HepG2 (cell line): ENCODE measurements around the gene OSBPL9. TPM values are rescaled to one million over a fixed set of nuclear protein-coding genes. Genes with fewer than 3 reads are reported as not detected.

ENCODE experiments used
- DRAP1 ChIP-seq: IDR thresholded peaks from 2 replicates; pipeline ENCODE4 v1.6.1; 2016; ENCODE audit warnings: missing genetic modification reagents, missing compliant biosample characterization
- IKZF4 ChIP-seq: sonication (generic); formaldehyde crosslinking; IDR thresholded peaks from 2 replicates; pipeline ENCODE4 v1.5.1; 2020; ENCODE audit warnings: borderline replicate concordance, mild to moderate bottlenecking, low read depth, missing genetic modification reagents; ENCODE audit errors: not compliant biosample characterization
- KMT2B ChIP-seq: IDR thresholded peaks from 2 replicates; pipeline ENCODE4 v1.6.1; 2016; ENCODE audit warnings: missing genetic modification reagents, missing compliant biosample characterization
- MEIS1 ChIP-seq: sonication (generic); formaldehyde crosslinking; IDR thresholded peaks from 2 replicates; pipeline ENCODE4 v1.9.0; 2021; ENCODE audit warnings: mild to moderate bottlenecking, missing genetic modification reagents, moderate library complexity, borderline replicate concordance
- PAXIP1 ChIP-seq: sonication (generic); formaldehyde crosslinking; conservative IDR thresholded peaks from 2 replicates; pipeline ENCODE4 v1.4.0; 2020; ENCODE audit warnings: mild to moderate bottlenecking, missing genetic modification reagents, moderate library complexity
- SIN3B ChIP-seq: fragments of 150-350 bp; IDR thresholded peaks from 2 replicates; pipeline ENCODE4 v1.6.1; 2014; ENCODE audit warnings: low read length
- SRF ChIP-seq: IDR thresholded peaks from 2 replicates; pipeline ENCODE4 v1.6.1; 2011; ENCODE audit warnings: mild to moderate bottlenecking, low read depth, low read length, moderate library complexity
- TEAD3 ChIP-seq: optimal IDR thresholded peaks from 2 replicates; pipeline ENCODE3; 2016; ENCODE audit warnings: borderline replicate concordance
- ZFP82 ChIP-seq: sonication (generic); formaldehyde crosslinking; IDR thresholded peaks from 2 replicates; pipeline ENCODE4 v1.5.1; 2020; ENCODE audit warnings: mild to moderate bottlenecking, missing genetic modification reagents, borderline replicate concordance
- ZNF256 ChIP-seq: sonication (generic); formaldehyde crosslinking; conservative IDR thresholded peaks from 2 replicates; pipeline ENCODE4 v1.4.0; 2020; ENCODE audit warnings: missing genetic modification reagents
- ZNF335 ChIP-seq: sonication (generic); formaldehyde crosslinking; IDR thresholded peaks from 2 replicates; pipeline ENCODE4 v1.4.0; 2020; ENCODE audit warnings: missing genetic modification reagents
- ZNF33B ChIP-seq: sonication (generic); formaldehyde crosslinking; IDR thresholded peaks from 2 replicates; pipeline ENCODE4 v1.5.1; 2020; ENCODE audit warnings: mild to moderate bottlenecking, missing genetic modification reagents
- ZNF407 ChIP-seq: sonication (generic); formaldehyde crosslinking; IDR thresholded peaks from one replicate; pipeline ENCODE4 v1.5.1; 2020; ENCODE audit warnings: mild to moderate bottlenecking, missing genetic modification reagents; ENCODE audit errors: not compliant biosample characterization
- ZNF570 ChIP-seq: sonication (generic); formaldehyde crosslinking; IDR thresholded peaks from 2 replicates; pipeline ENCODE4 v1.4.0; 2020; ENCODE audit warnings: mild to moderate bottlenecking, missing genetic modification reagents, borderline replicate concordance
- ZNF639 ChIP-seq: conservative IDR thresholded peaks from 2 replicates; pipeline ENCODE4 v1.6.1; 2018; ENCODE audit warnings: missing genetic modification reagents
- ZNF839 ChIP-seq: sonication (generic); formaldehyde crosslinking; IDR thresholded peaks from 2 replicates; pipeline ENCODE4 v1.4.0; 2020; ENCODE audit warnings: missing genetic modification reagents, mild to moderate bottlenecking, borderline replicate concordance
- polyA plus RNA-seq, 8 experiments: library from polyadenylated mRNA; depleted of rRNA in 3 of 8; stranded (reverse) in 7 of 8; unstranded in 1 of 8; fragments of >200 nt; fragmentation: Illumina TruSeq in 4 of 8; extraction: Trizol in 4 of 8; gene quantifications; 2 replicates each; pipeline versions ENCODE4 v1.2.1 to v1.2.3, GENCODE V29; 2011 to 2016; ENCODE audit warnings: low read depth in 4 of 8, missing spikeins in 1 of 8, mixed read lengths in 1 of 8; ENCODE audit not compliant: insufficient read depth in 1 of 8
- total RNA-seq, 5 experiments: library from RNA; depleted of rRNA; stranded (reverse); fragments of >200 nt; fragmentation: Illumina TruSeq; extraction: Trizol; gene quantifications; 2 replicates each; pipeline ENCODE4 v1.2.3, GENCODE V29; 2016; ENCODE audit warnings: low read depth in 1 of 5

Gene OSBPL9
- total and polyA plus RNA-seq, 2 of the 13 experiments (the other 11 are each of a cell fraction or from before 2014, with no cell fraction given): 83.6 to 142 TPM

GRCh38 chr1:51729156-51729823 lies 112.4 kb downstream of the OSBPL9 start (continued):
- peak; percentile 37; the same call in 1 of the 2 replicates for TF ChIP-seq PAXIP1 (CRISPR knock-in tag)
- peak; percentile 38; the same call in 1 of the 2 replicates for TF ChIP-seq KMT2B (CRISPR knock-in tag)
- TF ChIP-seq ZNF839: no peak
- no peak for TF ChIP-seq SRF
- TF ChIP-seq IKZF4 (CRISPR knock-in tag): no peak
- TF ChIP-seq ZNF407 (CRISPR knock-in tag): peak; percentile 68
- no peak for TF ChIP-seq SIN3B
- TF ChIP-seq ZNF33B (CRISPR knock-in tag): no peak; the same call in 1 of the 2 replicates
- TF ChIP-seq DRAP1 (CRISPR knock-in tag): peak; percentile 66
- no peak for TF ChIP-seq ZNF570 (CRISPR knock-in tag)
- no peak for TF ChIP-seq ZNF639
- TF ChIP-seq ZFP82 (CRISPR knock-in tag): no peak; the same call in 1 of the 2 replicates
- TF ChIP-seq ZNF335: no peak
- no peak for TF ChIP-seq ZNF256 (CRISPR knock-in tag)
- TF ChIP-seq TEAD3 (CRISPR knock-in tag): no peak
- TF ChIP-seq MEIS1: no peak
